ENCODE data around the gene GALNTL6. TPM values are rescaled to one million over a fixed set of nuclear protein-coding genes. Genes with fewer than 3 reads are reported as not detected.

Gene GALNTL6
- total RNA-seq, 1 donor from 2014 or later = 0.10 TPM

DNA sequence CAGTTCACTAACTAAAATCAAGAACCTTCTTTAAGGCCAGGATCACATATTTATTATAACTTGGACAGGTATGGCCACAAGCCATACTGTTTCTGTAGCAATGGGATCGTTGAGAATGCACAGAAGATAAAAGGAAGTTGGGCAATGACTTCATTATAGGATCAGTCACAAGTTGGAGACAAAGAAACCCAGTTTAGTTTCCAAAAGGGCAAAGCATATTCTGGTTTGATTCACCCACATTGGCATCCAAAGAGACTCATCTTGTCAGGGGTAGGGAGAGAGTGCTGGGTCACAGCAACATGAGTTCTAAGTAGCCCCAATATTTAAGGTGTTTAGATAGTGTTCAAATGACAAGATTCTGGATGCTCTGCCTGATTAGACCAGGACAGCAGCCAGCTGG, 1038.3 kb downstream of the GALNTL6 start:
- Mint-ChIP-seq H3K4me3 (ENCODE audit: unreplicated experiment) (no peak overlapping the region), H3K27me3 (ENCODE audit: unreplicated experiment) (no peaks in the 10 kb centered on the region), H3K27ac (ENCODE audit: unreplicated experiment) (no peak overlapping the region), H3K9me3 (ENCODE audit: unreplicated experiment) (no peaks in the 10 kb centered on the region), H3K36me3 (ENCODE audit: low read depth, unreplicated experiment) (no peaks in the 10 kb centered on the region), H3K4me1 (ENCODE audit: unreplicated experiment) (no peaks in the 10 kb centered on the region)
- TF ChIP-seq, protein P1, sequence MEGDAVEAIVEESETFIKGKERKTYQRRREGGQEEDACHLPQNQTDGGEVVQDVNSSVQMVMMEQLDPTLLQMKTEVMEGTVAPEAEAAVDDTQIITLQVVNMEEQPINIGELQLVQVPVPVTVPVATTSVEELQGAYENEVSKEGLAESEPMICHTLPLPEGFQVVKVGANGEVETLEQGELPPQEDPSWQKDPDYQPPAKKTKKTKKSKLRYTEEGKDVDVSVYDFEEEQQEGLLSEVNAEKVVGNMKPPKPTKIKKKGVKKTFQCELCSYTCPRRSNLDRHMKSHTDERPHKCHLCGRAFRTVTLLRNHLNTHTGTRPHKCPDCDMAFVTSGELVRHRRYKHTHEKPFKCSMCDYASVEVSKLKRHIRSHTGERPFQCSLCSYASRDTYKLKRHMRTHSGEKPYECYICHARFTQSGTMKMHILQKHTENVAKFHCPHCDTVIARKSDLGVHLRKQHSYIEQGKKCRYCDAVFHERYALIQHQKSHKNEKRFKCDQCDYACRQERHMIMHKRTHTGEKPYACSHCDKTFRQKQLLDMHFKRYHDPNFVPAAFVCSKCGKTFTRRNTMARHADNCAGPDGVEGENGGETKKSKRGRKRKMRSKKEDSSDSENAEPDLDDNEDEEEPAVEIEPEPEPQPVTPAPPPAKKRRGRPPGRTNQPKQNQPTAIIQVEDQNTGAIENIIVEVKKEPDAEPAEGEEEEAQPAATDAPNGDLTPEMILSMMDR (IDR thresholded peaks at IDR 0.05; ENCODE audit: unreplicated experiment) = no peak
- no peak for DNase-seq (ENCODE audit: low spot score)

DNA sequence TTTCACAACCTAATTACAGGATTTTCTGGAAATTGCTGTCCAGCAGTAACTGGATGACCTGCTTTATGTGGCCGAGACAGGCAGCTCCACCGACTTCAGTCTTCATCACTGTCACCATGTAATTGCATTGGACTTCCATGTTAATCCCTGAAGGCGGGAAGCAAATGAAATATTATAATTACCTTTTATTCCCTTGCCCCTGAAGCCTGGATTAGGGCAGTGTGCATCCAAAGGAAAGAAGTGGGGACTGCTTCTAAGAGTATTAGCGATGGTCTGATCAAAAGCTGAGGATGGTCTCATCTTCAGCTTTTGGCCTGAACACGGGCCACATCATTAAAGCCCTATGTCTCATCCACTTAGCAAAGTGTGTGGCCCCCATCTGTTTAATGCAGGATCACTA, 1043.8 kb downstream of the GALNTL6 start:
- DNase-seq (ENCODE audit: low spot score) = no peak
- Mint-ChIP-seq H3K27me3 (ENCODE audit: unreplicated experiment) (no peaks in the 10 kb centered on the region), H3K9me3 (ENCODE audit: unreplicated experiment) (no peaks in the 10 kb centered on the region), H3K4me3 (ENCODE audit: unreplicated experiment) (no peak overlapping the region), H3K4me1 (ENCODE audit: unreplicated experiment) (no peaks in the 10 kb centered on the region), H3K36me3 (ENCODE audit: low read depth, unreplicated experiment) (no peaks in the 10 kb centered on the region), H3K27ac (ENCODE audit: unreplicated experiment) (no peak overlapping the region)
- TF ChIP-seq, protein P1 (IDR thresholded peaks at IDR 0.05; ENCODE audit: unreplicated experiment) = no peak

GRCh38 chr4:172858731-172859230, 1045.6 kb downstream of the GALNTL6 start:
- Mint-ChIP-seq H3K36me3 (ENCODE audit: low read depth, unreplicated experiment) (no peaks in the 10 kb centered on the region), H3K9me3 (ENCODE audit: unreplicated experiment) (no peaks in the 10 kb centered on the region), H3K4me3 (ENCODE audit: unreplicated experiment) (no peak overlapping the region), H3K4me1 (ENCODE audit: unreplicated experiment) (no peaks in the 10 kb centered on the region), H3K27me3 (ENCODE audit: unreplicated experiment) (no peaks in the 10 kb centered on the region), H3K27ac (ENCODE audit: unreplicated experiment) (no peak overlapping the region)
- no peak for DNase-seq (ENCODE audit: low spot score)
- TF ChIP-seq, protein P1 (IDR thresholded peaks at IDR 0.05; ENCODE audit: unreplicated experiment) = no peak

- H3K9me3 Mint-ChIP-seq (ENCODE audit: unreplicated experiment) = no peaks in the 10 kb centered on the region
- DNase-seq (ENCODE audit: low spot score) = no peak
- no peaks in the 10 kb centered on the region for H3K36me3 Mint-ChIP-seq (ENCODE audit: low read depth, unreplicated experiment)
- H3K27ac Mint-ChIP-seq (ENCODE audit: unreplicated experiment) = no peak overlapping the region
- H3K4me3 Mint-ChIP-seq (ENCODE audit: unreplicated experiment) = no peak overlapping the region
- TF ChIP-seq, protein P1 (IDR thresholded peaks at IDR 0.05; ENCODE audit: unreplicated experiment) = no peak
- H3K4me1 Mint-ChIP-seq (ENCODE audit: unreplicated experiment) = no peaks in the 10 kb centered on the region
- peaks cover 2% of the 10 kb centered on the region for H3K27me3 Mint-ChIP-seq (ENCODE audit: unreplicated experiment)
Observed at GRCh38 chr4:172865103-172865502, 1051.9 kb downstream of the GALNTL6 start.

GRCh38 chr4:172865531-172866127, 1052.4 kb downstream of the GALNTL6 start:
- no peak overlapping the region for H3K27ac Mint-ChIP-seq (ENCODE audit: unreplicated experiment)
- H3K36me3 Mint-ChIP-seq (ENCODE audit: low read depth, unreplicated experiment) = no peaks in the 10 kb centered on the region
- H3K9me3 Mint-ChIP-seq (ENCODE audit: unreplicated experiment) = no peaks in the 10 kb centered on the region
- TF ChIP-seq, protein P1 (IDR thresholded peaks at IDR 0.05; ENCODE audit: unreplicated experiment) = no peak
- no peak overlapping the region for H3K4me3 Mint-ChIP-seq (ENCODE audit: unreplicated experiment)
- no peaks in the 10 kb centered on the region for H3K4me1 Mint-ChIP-seq (ENCODE audit: unreplicated experiment)
- H3K27me3 Mint-ChIP-seq (ENCODE audit: unreplicated experiment) = peaks cover 2% of the 10 kb centered on the region
- no peak for DNase-seq (ENCODE audit: low spot score)
